DOHH2 (cell line): ENCODE results near the gene MSH2.

ENCODE experiments used
- EZH2phosphoT487 ChIP-seq: fragments of 200-600 bp; sonication (generic); IDR thresholded peaks from 2 replicates; pipeline ENCODE4 v1.6.1; 2017; ENCODE audit warnings: borderline replicate concordance, mild to moderate bottlenecking, antibody characterized with exemption, low read length, moderate library complexity, mixed read lengths
- TF ChIP-seq, protein P1 (sequence below): fragments of 200-600 bp; sonication (generic); IDR thresholded peaks from one replicate; pipeline ENCODE4 v1.5.1; 2014; ENCODE audit warnings: antibody characterized with exemption, mild to moderate bottlenecking, low read depth, low read length; ENCODE audit not compliant: poor library complexity, severe bottlenecking

DNA sequence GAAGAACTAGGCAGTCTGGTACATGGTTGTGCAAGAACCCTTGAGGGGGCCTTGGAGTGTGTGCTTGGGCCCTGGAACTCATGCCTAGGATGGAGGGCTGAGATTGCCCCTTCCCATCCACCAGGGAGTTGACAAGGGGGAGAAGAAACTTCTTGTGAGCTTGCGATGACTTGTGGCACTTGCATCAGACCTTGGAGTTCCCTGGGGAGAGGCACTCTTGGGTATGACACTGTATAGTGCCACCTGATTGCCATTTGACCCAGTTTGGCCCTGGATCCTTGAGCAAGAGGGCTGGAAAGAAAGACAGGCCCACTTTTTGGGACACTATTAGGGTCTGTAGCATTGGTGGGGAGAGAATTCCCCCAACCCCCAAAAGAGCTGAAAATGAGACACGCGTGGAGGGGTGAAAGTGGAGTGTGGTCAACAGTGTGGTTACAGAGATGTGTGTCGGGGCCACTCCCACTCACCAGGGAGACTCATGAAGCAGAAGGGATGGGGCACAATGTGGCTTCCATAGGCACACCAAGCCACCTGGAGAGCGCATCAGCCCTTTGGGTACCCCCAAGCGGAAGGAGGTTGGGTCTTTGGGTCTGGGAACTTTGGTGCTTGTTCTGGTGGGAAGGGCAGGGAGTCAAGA lies 101.3 kb downstream of the MSH2 start:
- TF ChIP-seq, protein P1, sequence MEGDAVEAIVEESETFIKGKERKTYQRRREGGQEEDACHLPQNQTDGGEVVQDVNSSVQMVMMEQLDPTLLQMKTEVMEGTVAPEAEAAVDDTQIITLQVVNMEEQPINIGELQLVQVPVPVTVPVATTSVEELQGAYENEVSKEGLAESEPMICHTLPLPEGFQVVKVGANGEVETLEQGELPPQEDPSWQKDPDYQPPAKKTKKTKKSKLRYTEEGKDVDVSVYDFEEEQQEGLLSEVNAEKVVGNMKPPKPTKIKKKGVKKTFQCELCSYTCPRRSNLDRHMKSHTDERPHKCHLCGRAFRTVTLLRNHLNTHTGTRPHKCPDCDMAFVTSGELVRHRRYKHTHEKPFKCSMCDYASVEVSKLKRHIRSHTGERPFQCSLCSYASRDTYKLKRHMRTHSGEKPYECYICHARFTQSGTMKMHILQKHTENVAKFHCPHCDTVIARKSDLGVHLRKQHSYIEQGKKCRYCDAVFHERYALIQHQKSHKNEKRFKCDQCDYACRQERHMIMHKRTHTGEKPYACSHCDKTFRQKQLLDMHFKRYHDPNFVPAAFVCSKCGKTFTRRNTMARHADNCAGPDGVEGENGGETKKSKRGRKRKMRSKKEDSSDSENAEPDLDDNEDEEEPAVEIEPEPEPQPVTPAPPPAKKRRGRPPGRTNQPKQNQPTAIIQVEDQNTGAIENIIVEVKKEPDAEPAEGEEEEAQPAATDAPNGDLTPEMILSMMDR = no peak
- TF ChIP-seq EZH2phosphoT487 = no peak
